Activated naive CD4-positive, alpha-beta T cell treated with anti-CD3 and anti-CD28 coated beads, Interleukin-2, amount 50 U/mL, for 16 hours (primary cell): Measurements from ENCODE around the gene NF1.
"Not testable (repeated sequence)": the region's sequence is repeated elsewhere in the genome, so short reads cannot be mapped to it uniquely, and the experiment has no call there.

ENCODE experiments used
- DNase-seq: peaks from one replicate; pipeline ENCODE4 v3.0.0-alpha.2; 2020

NF1 gene

GRCh38 chr17:31195305-31195704 lies 100.5 kb downstream of the NF1 start:
- DNase-seq, result no peak

- no peak for DNase-seq
Observed at GRCh38 chr17:31198026-31198425, 103.2 kb downstream of the NF1 start.

- DNase-seq, result not testable (repeated sequence)
Observed at GRCh38 chr17:31198666-31199065, 103.9 kb downstream of the NF1 start.

- DNase-seq, result no peak
Observed at GRCh38 chr17:31200287-31200686, 105.5 kb downstream of the NF1 start.

- DNase-seq, result no peak
Observed at GRCh38 chr17:31202968-31203367, 108.2 kb downstream of the NF1 start.

- no peak for DNase-seq
Observed at GRCh38 chr17:31211352-31212012, 116.7 kb downstream of the NF1 start.

- DNase-seq, result no peak
Observed at GRCh38 chr17:31216031-31216751, 121.4 kb downstream of the NF1 start.

GRCh38 chr17:31224366-31224765 lies 129.6 kb downstream of the NF1 start:
- DNase-seq, result no peak

- DNase-seq, result no peak
Observed at GRCh38 chr17:31225831-31226230, 131.1 kb downstream of the NF1 start.

GRCh38 chr17:31226373-31226772 lies 131.6 kb downstream of the NF1 start:
- DNase-seq, result no peak

GRCh38 chr17:31226950-31227349 lies 132.2 kb downstream of the NF1 start:
- DNase-seq, result no peak

GRCh38 chr17:31231852-31232251 lies 137.1 kb downstream of the NF1 start:
- no peak for DNase-seq

GRCh38 chr17:31235110-31235509 lies 140.3 kb downstream of the NF1 start:
- no peak for DNase-seq

GRCh38 chr17:31236137-31236536 lies 141.4 kb downstream of the NF1 start:
- DNase-seq, result no peak

GRCh38 chr17:31236712-31237111 lies 141.9 kb downstream of the NF1 start:
- DNase-seq, result no peak

- DNase-seq, result no peak
Observed at GRCh38 chr17:31241116-31241515, 146.3 kb downstream of the NF1 start.

GRCh38 chr17:31248986-31249834 lies 154.4 kb downstream of the NF1 start:
- DNase-seq, result no peak

- no peak for DNase-seq
Observed at GRCh38 chr17:31249835-31250141, 155.0 kb downstream of the NF1 start.

- DNase-seq, result no peak
Observed at GRCh38 chr17:31250229-31250628, 155.5 kb downstream of the NF1 start.

- no peak for DNase-seq
Observed at GRCh38 chr17:31251105-31251969, 156.6 kb downstream of the NF1 start.

GRCh38 chr17:31251970-31252328 lies 157.2 kb downstream of the NF1 start:
- no peak for DNase-seq

- DNase-seq, result no peak
Observed at GRCh38 chr17:31252741-31253140, 158.0 kb downstream of the NF1 start.

GRCh38 chr17:31254654-31255053 lies 159.9 kb downstream of the NF1 start:
- DNase-seq, result no peak
